GM19328 (cell line): ENCODE results near the gene PRKCD.

Source experiments
- ATAC-seq: cut with Tn5 transposase; IDR thresholded peaks from one replicate; pipeline ENCODE4 v1.9.1; 2021; ENCODE audit warnings: mild to moderate bottlenecking, moderate library complexity; ENCODE audit not compliant: unreplicated experiment

The PRKCD gene

DNA sequence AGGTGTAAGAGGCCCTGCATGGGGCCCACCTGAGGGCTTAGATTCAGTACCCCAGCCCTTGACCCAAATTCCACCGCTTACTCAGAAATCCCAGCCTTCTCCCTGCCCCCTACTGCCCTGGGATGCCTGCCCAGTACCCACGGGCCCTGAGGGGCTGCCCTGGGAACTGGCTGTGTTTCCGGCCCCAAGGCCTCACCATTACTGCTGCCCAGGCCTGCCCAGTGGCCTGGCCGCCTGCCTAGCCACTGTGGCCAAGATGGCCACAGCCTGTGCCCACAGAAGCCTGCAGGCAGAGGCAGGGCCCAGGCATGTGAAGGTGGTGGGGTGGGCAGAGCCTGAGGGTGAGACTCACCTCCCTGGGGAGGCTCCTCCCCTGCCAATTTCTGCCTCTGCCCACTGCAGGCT is 6.1 kb upstream of the PRKCD start:
- ATAC-seq: no peak

DNA sequence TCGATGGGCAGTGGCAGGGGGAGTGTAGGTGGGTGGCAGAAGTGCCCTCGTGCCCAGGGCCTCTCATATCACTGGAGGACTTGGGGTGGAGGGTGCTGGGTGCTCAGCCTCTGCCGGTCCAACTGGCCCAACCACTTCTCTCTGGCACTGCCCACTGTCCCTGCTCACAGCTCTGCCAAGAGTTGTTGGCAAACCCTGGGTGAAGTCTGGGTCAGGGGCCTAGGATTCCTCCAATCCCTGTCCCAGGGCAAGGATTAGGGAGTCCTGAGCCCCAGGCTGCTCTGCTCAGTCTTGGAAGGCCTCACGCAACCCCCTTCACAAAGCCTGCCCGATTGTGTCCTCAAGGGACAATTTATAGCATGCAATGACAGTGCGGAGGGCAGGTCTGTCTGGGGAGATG is 5.2 kb upstream of the PRKCD start:
- ATAC-seq: no peak

DNA sequence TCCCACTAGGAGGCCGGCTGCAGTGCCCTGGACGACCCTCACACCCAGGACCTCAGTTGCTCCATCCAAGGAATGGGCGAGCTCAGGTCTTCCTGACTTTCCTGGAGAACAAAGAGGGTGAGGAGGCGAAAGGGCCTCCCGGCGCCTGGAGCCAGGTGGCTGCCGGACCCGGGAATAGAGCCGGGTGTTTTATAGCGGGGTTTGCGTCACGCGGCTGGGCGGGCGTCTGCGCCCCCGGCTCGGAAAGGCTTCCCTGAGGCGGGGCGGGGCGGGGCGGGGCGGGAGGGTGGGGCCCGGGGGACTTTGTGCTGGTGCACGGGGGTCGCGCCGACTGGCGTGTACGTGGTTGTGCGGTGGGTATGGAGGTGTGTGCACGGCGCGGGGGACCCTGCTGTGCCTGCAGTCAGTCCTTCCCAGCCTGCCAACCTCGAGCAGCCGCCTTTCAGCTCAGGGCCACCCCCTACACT is 4.6 kb upstream of the PRKCD start:
- no peak for ATAC-seq

DNA sequence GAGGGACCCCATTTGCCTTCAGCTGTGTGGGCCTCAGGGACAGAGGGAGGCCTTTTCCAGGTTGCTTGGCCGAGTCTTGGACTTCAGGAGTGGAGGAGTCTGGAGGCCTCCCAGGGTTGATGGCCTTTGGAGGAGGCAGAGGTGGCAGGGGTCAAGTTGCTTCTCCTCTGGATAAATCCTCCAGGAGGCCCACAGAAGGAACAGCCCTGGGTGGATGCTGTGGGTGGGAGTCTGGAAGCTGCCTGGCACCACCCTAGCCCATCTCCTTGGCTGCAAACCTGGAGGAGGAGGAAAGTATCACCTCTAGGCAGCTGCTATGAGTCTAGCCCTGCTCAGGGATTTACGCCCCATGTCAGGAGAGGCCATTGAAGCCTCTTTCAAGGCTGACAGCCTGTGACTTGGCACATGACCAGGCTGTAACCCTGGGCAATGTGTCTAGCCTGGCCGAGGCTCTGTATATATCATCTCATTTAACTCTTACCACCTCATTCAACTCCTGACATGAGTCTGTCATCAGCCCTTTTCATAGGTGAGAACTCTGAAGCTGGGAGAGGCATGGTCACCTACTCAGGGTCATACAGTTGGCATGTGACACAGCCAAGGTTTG is 2.9 kb upstream of the PRKCD start:
- ATAC-seq: no peak

DNA sequence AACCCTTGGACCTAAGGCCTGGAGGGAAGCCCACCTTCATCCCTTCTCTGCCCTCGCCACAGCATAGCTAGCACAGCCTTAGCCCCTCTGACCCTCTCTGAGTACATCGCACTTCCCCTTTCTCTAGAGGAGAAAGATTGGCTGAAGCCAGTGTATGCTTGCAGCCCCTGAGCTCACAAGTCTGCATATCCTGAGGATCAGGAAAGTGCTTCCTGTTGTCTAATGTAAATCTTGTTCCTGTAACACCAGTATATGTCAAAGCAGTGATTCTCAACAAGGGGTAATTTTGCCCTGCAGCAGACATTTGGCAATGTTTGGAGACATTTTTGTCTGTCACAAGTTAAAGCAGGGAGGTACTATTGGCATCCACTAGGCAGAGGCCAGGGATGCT is 2.2 kb upstream of the PRKCD start:
- ATAC-seq: no peak

DNA sequence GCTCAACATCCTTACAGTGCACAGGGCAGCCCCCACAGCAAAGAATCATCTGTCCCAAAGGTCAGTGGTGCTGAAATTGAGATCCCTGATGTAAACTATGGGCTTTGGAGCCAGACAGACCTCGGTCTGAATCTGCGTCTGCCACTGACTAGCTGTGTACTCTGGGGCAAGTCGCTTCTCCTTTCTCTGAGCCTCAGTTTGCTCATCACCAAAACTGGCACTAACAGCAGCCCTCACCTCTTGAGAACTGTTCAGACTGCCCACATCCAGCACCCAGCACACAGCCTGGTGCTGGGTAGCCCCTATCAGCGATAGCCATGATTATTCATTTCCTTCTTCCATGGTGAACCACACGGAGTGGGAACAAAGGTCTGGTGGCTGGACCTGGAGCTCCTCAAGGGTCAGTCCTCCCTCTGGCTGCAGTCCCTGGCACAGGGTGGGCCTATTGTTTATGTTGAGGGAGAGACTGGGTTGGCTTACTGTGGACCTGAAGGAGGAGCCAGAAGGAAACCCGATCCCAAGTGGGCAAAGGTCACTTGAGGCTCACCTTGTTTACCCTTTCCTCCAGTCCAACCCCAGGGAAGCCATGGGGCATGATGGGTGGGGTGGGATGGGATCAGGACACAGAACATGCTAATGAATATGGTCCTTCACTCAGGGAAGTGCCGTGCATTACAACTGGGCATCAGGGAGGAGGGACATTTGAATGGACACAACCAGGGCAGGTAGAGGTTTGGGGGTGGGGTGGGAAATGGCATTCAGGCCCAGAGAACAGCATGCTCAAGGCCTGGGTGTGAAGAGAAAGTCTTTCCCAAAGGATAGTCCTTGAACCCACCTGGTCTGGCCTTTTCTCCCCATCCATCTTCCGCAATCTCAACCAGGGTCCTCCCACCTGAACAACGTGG is 1.6 kb upstream of the PRKCD start:
- ATAC-seq: no peak

DNA sequence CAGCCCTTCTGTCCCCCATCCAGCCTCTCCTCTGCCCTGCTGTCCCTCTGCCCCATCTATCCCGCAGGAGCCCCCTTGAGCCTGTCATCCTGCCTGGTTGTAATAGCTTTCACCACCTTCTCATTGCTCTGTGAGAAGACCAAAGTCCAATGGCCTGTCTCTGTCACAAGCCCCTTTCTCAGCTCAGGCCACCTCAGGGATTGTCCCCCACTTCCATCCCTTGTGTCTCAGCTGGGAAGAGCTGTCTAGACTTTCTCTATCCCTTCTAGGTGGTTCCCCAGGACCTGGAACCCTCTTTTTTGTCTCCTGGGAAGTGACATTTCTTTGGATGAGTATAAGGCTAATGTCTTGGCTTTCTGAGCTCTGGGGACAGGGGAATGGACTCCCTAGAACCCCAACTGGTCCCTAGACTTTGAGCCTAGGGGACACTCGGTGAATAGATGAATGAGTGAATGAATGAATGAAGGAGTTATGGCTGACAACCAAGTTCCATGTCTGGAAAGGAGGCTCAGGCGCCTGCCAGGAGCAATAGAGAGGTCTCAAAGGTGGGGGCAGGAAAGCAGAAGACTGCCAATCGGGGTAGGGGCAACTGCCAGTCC is 849 bp upstream of the PRKCD start:
- ATAC-seq: no peak

DNA sequence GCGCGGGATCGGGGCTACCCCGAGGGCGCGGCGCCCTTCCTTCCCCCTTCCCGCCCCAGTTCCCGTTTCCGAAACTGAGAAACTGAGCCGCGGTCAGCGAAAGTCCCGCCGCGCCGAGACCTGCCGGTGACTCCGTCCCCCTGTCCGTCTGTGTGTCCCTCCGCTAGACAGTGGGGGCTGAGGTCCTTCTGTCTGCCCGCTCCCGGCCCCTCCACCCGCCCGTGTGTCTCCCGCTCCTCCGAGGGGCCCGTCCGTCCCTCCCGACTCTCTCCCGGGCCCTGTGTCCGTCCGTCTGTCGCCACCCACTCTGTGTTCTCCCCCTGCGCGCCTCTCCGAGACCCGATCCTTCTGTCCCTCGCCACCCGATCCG is 426 bp downstream of the PRKCD start:
- ATAC-seq: no peak

DNA sequence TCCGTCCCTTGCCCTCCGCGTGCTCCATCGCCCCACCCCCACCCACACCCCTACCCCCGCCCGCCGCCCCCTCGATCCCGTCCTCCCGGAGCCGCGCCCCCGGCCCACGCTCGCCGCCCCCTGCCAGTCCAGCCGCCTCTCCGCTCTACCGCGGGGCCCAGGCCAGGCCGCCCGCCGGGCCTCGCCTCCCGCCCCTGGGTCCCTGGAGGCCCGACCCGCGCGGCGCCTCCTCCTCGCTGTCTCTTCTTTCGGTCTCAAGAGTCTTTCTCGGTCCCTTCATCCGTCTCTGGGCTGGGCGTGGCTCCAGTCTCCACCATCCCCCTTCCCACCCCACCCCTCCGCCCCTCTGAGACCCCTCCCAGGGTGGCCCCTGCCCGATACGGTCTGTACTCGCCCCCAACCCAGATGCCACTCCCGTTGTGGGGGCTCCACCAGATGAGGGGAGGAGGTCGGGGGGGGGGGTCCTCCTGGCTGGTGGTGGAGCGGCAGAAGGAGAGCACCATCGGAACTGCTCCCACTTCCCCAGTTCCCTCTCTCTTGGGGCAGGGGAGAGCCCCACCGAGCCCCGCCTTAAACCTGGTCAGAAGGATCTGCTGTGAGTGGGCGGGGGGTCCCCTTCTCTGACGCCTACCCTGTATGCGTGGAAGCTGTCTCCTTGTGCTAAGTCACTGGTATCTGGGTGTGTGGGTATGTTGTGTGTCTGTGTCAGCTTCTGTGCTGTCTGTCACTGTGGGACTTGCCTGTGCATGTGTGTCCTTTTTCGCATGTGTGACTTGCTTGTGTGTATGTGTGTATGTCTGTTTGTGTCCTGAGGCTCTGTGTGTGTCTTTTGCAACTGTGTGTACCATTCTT is 1.0 kb downstream of the PRKCD start:
- ATAC-seq: no peak

DNA sequence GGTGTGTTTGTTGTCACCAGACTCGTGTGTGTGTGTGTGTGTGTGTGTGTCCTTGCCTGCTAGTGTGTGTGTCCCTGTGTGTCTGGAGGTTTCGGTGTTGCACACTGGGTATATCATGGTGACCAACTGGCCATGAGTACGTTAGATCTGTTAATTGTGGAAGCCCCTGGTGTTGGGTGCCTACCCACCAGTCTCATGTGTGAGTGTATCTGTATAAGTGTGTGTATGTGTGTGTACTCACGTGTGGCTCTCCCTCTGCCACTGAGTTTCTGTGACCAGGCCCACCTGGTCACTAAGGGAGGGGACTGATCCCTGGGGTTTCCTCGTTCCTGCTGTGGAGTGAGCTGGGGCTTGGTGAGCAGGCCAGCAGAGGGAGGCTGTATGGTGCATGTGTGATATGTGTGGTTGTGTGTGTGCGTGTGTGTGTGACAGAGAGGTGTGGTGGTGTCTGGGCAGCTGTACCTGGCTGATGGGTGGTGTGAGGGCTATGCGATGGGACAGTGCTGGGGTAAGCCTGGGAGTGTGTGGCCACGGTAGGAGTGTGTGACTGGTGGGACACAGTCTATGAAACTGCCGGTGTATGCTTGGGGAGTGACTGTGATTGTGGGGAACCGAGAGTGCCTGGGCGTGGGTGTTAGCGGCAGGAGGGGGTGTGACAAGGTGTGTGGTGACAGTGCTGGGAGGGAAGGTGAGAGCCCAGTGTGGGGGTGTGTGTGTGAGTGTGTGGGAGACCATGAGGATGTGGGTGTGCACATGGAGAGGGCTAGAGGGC is 1.8 kb downstream of the PRKCD start:
- no peak for ATAC-seq

DNA sequence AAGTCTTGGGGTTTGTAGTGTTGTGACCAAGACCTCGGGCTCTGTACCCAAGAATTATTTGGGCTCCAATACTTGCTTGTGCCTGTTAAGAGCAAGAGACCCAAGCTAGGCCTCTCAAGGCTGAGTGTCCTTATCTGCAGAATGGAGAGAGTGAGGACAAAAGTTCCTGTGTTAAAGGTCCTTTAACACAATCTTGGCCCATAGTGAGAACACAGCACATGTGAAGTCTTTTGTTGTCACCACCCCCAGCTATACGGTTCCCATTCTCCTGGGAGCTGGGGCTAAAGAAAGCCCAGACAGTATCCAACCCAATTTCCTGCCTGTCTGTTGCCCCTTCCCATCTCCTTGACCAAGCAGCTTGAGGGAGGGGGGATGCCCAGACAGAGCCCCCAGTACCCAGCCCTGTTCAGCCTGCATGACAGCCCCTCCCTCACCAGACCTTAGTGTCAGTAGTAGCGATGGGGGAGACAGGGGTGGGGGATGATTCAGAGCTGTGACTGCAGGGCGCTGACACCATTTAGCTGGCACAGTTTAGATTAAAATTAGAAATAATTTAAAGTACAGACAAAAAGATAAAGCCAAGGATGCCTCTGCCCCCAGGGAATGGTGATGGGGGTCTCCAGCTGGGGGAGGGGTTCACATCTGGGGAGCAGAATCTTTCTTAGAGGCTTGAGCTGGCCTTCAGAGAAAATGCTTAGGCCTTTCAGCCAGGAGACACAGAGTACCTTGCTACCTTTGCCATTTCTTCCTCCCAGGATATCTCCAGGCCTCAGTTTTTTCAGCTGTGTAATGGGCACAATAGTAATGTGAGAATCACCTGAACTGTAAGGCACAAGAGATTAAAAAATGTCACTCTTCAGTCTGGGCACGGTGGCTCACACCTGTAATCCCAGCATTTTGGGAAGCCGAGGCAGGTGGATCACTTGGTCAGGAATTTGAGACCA is 2.7 kb downstream of the PRKCD start:
- no peak for ATAC-seq

DNA sequence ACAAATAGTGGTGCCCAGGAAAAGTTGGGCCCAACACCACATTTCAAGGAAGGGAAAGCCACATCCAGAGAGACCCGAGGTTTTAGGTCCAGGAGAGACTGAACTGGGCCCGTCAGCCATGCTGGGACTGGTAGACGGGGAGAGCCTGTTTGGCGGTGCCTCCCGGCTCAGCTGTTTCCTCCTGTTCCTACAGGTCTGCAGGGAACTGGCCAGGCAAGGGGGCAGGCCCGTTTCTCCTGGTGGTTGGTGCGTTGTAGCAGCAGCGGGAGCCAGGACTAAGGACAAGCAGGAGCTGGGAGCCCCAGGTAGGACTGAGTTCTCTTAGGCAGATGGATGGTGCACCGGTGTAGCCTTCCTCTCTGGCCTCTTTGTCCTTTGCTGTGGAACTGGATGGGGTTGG is 3.9 kb downstream of the PRKCD start:
- no peak for ATAC-seq

DNA sequence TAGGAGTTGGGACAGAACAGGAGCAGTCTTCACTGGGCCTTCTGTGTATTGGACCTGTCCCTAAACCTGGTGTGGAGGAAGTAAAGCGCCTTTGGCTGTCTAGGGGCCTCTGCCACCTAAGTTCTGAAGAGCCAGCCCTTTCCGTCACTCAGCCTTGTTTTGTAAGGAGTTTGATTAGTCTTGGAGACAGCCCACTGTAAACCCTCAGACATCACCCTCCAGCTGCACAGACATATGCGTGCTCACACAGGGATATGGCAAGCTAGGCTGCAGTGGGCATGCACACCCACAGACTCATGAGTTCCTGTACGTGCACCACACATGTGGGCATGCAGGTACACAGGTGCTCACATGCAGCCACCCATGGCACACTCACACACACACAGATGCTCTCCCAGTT is 5.2 kb downstream of the PRKCD start:
- ATAC-seq: no peak

DNA sequence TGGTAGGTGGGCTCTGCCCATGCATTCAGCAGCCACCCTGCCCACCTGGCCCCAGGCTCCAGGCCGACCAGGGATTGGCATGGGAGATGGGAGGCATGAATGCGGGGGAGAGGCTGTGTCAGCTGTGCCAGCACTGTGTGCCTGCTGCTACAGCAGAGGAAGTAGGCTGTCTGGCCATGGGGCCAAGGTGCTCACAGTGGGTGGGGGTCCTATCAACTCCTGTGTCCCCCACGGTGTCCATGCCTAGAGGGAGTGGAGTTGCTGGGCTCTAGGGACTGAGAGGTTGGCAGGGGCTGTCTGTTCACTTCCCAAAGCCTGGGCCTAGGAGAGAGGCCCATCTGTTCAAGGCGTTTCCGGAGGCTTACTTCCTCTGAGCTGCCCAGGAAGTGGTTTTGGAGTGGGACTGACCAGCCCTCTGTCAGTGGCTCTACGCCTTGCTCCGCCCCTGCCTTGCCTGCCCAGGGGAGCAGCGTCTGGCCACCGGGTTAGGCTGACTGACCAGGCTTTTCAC is 5.8 kb downstream of the PRKCD start:
- no peak for ATAC-seq

DNA sequence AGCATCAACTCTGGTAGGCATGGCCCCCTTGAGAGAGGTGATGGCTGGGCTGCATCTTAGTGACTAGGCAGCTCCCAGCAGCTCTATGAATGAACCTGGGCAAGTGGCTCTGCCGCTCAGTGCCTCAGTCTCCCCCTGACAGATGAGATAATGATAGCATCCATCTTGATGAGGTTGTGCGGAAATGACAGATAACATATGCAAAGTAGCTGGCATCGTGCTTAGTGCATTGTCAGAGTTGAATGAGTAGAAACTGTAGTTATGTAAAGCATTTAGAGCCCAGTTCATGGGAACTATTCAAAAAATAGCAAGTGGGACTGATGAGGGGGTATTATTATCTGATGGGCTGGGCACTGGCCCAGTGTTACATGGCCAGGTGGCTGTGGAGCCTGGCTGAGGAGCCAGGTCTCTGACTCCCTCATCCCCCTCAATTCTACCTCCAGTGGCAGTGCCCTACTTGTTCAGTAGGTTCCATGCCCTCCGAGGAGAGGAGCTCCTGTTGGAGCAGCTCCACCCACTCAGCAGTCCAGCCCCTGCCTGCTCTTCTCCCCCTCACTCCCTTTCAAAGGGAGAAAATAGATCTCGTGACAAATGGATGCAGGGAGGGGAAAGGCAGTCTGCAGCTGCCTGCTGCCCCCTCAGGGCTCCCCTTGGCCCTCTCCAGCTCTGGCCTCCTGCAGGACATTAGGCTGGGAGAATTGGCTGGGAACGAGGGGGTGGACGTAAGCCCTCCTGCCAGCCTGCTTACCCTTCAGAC is 6.6 kb downstream of the PRKCD start:
- no peak for ATAC-seq

DNA sequence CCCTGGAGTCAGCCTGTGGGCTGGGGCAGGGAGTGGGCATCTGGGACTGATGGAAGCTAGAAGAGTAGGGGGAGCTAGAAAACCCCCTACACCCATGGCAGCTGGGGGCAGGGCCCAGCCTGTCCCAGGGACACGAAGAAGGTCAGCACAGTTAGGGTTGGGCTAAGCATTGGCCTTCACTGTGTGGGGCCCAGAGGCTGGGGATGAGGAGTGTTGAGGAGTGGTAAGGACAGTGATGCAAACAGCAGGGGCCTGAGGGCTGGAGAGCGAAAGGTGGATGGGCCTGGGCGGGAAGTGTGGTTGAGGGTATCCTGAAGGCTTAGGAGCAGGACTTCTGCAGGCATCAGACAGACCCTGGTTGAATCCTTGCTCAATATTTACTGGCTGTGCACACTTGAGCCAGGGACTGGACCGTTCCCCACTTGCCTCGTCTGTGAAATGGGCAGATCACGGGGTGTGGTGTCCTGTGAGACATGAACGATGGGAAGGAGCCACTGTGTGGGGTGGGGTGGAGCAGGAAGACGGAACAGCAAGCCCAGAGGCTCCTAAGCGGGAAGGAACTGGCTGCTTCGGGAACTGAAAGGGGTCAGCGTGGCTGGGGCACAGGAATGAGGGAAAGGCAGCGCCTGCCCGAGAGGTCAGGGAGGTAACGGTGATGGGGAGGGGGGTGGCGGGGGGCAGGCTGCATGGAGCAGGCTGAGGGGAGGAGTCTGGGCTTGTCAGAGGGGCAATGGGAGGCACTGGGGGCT is 7.3 kb downstream of the PRKCD start:
- ATAC-seq: no peak

DNA sequence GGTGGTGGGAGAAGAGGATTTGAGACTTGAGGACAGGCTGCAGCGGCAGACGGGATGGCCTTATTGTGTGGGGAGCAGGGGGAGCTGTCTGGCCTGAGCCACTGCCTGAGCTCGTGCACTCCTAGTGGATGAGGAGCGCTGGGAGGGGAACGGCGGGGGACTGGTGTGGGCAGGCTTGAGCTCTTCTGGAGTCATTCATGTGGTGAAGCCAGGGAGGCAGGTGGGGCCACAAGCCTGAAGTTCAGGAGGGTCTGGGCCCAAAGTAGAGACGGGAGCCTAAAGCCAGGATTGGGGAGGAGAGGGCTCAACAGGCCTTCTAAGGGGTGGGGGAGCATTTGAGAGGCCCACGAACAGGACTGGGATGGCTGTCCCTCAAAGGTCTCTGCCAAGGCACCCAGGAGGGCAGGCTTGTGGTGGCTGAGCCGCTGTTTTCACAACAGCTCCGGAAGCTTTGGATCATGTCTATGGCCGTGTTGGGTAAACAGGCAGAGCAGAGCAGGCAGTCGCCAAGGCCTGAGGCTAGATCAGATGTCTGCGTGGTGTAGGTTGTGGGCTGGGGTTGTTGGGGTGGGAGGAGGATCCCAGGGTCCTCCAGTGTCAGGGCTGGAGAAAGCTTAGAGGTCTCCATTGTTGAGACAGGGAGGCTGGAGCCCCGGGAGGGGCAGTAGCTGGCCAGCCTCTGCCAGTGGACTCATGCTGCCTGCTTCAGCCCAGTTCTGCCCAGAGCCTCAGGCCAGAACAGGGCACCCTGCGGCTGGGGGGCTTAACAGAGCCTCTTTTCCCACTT is 8.2 kb downstream of the PRKCD start:
- ATAC-seq: no peak
